B cell (primary cell): ENCODE results near the gene SCN7A. TPM values are rescaled to one million over a fixed set of nuclear protein-coding genes. Genes with fewer than 3 reads are reported as not detected.

Experiments
- ATAC-seq: fragments of 200-7000 bp; cut with Tn5 transposase; one replicate; pipeline ENCODE4 v1.10.0; 2021; ENCODE audit warnings: low read depth, mild to moderate bottlenecking, moderate number of reproducible peaks, moderate library complexity
- CTCF ChIA-PET: fragments of 350-600 bp; sonication (Branson Sonifier 250); formaldehyde crosslinking; loops from one replicate; lab custom pipeline; 2021; ENCODE audit warnings: antibody characterized with exemption, inconsistent platforms; lab: Charles Lee
- POLR2A ChIA-PET: fragments of 350-600 bp; sonication (Branson Sonifier 250); formaldehyde crosslinking; loops from one replicate; lab custom pipeline; 2021; ENCODE audit warnings: antibody characterized with exemption; lab: Charles Lee
- DNase-seq: peaks from one replicate; pipeline ENCODE4 v3.0.0; 2013
- H2AFZ ChIP-seq: 2 replicates; pipeline ENCODE4 v1.6.1; 2012; ENCODE audit warnings: mild to moderate bottlenecking, low read depth, low read length; ENCODE audit not compliant: insufficient read depth, poor library complexity, severe bottlenecking
- H3K27ac ChIP-seq, 2 donors: 1 replicate in 1 of 2; 2 replicates in 1 of 2; pipeline ENCODE4 v1.5.1; 2012 to 2013; ENCODE audit warnings: low read length in 2 of 2, mild to moderate bottlenecking in 2 of 2, moderate library complexity in 1 of 2
- H3K27me3 ChIP-seq, 4 experiments: fragments of 200-600 bp in 1 of 4; sonication (generic) in 1 of 4; replicated peaks in 1 of 4; 1 replicate in 2 of 4; 2 replicates in 2 of 4; pipeline versions ENCODE4 v1.6.1 to v1.7.0; 2013 to 2016; ENCODE audit warnings: low read length in 3 of 4, mild to moderate bottlenecking in 2 of 4, mixed read lengths in 1 of 4, moderate library complexity in 1 of 4; ENCODE audit not compliant: insufficient read depth in 4 of 4, control insufficient read depth in 3 of 4; ENCODE audit errors: control extremely low read depth in 1 of 4
- H3K36me3 ChIP-seq, 2 experiments: replicated peaks in 1 of 2; 1 replicate in 1 of 2; 2 replicates in 1 of 2; pipeline versions ENCODE4 v1.6.1 to v1.7.1; 2013; ENCODE audit warnings: low read length in 1 of 2; ENCODE audit not compliant: insufficient read depth in 2 of 2, control insufficient read depth in 1 of 2; ENCODE audit errors: control extremely low read depth in 1 of 2, extremely low read depth in 1 of 2
- H3K4me1 ChIP-seq, 2 donors: fragments of 200-600 bp in 1 of 2; sonication (generic) in 1 of 2; 1 replicate in 1 of 2; 2 replicates in 1 of 2; pipeline versions ENCODE4 v1.5.1 to v1.6.1; 2013 to 2017; ENCODE audit warnings: low read length in 2 of 2; ENCODE audit not compliant: control insufficient read depth in 2 of 2, insufficient read depth in 2 of 2
- H3K4me2 ChIP-seq: replicated peaks from 2 replicates; pipeline ENCODE3; 2012; ENCODE audit warnings: mild to moderate bottlenecking, low read depth, low read length; ENCODE audit not compliant: poor library complexity, severe bottlenecking
- H3K4me3 ChIP-seq, 5 experiments: fragments of 200-600 bp in 1 of 5; sonication (generic) in 1 of 5; 1 replicate in 3 of 5; 2 replicates in 2 of 5; pipeline versions ENCODE4 v1.5.1 to v1.7.0; 2011 to 2016; ENCODE audit warnings: low read length in 4 of 5, mild to moderate bottlenecking in 4 of 5, low read depth in 2 of 5, control low read depth in 1 of 5, moderate library complexity in 1 of 5; ENCODE audit not compliant: insufficient read depth in 1 of 5; ENCODE audit errors: control extremely low read depth in 1 of 5, extremely low read depth in 1 of 5
- H3K79me2 ChIP-seq: fragments of 200-600 bp; sonication (generic); one replicate; pipeline ENCODE4 v1.6.0; 2016; ENCODE audit warnings: low read length; ENCODE audit not compliant: control insufficient read depth, insufficient read depth
- H3K9ac ChIP-seq: fragments of 200-600 bp; sonication (generic); 2 replicates; pipeline ENCODE4 v1.6.1; 2017; ENCODE audit warnings: mild to moderate bottlenecking, low read length, moderate library complexity
- H3K9me3 ChIP-seq, 3 donors: one replicate each; pipeline versions ENCODE4 v1.6.1 to v1.7.1; 2013; ENCODE audit warnings: low read length in 2 of 3; ENCODE audit not compliant: control insufficient read depth in 2 of 3, insufficient read depth in 1 of 3; ENCODE audit errors: control extremely low read depth in 1 of 3
- H4K20me1 ChIP-seq: 2 replicates; pipeline ENCODE4 v1.6.0; 2012; ENCODE audit warnings: mild to moderate bottlenecking, low read length; ENCODE audit not compliant: insufficient read depth, control insufficient read depth, poor library complexity, severe bottlenecking
- H3K27ac Mint-ChIP-seq: one replicate; pipeline ENCODE4 v1.8.0; 2021; ENCODE audit warnings: mixed read lengths
- H3K27me3 Mint-ChIP-seq: one replicate; pipeline ENCODE4 v1.8.0; 2021; ENCODE audit warnings: mixed read lengths
- H3K4me1 Mint-ChIP-seq: one replicate; pipeline ENCODE4 v1.8.0; 2021; ENCODE audit warnings: mixed read lengths
- H3K4me3 Mint-ChIP-seq: one replicate; pipeline ENCODE4 v1.8.0; 2021; ENCODE audit warnings: mixed read lengths
- H3K9me3 Mint-ChIP-seq: one replicate; pipeline ENCODE4 v1.8.0; 2022; ENCODE audit warnings: mixed read lengths; ENCODE audit not compliant: insufficient read depth
- EZH2 ChIP-seq: IDR thresholded peaks from 2 replicates; pipeline ENCODE4 v1.6.1; 2012; ENCODE audit warnings: borderline replicate concordance, low read depth, mild to moderate bottlenecking, moderate library complexity, low read length; ENCODE audit not compliant: insufficient read depth, poor library complexity, severe bottlenecking
- WGBS: methylation state at CpG from one replicate; pipeline ENCODE4 v1.1.5; 2013; ENCODE audit warnings: missing lambda C conversion rate; ENCODE audit not compliant: insufficient coverage; 5-methylcytosine and 5-hydroxymethylcytosine counted together
- intact Hi-C: fragments of 100-400 bp; cut with micrococcal nuclease; formaldehyde crosslinking; loops from one replicate; pipeline ENCODE4 v1.10.0; 2022
- polyA plus RNA-seq: library from polyadenylated mRNA; depleted of rRNA; stranded (reverse); fragments of >200 nt; gene quantifications from 2 replicates; pipeline ENCODE4 v1.2.3, GENCODE V29; 2012
- total RNA-seq, 2 donors: library from RNA; stranded (reverse); fragments of 120-200 nt in 1 of 2; gene quantifications; 1 replicate in 1 of 2; 2 replicates in 1 of 2; pipeline versions ENCODE4 v1.2.3 to v1.2.4, GENCODE V29; 2013 to 2022
- TF ChIP-seq, protein P1 (sequence below): fragments of 200-600 bp; IDR thresholded peaks from one replicate; pipeline ENCODE4 v1.8.0; 2022; ENCODE audit warnings: antibody characterized with exemption, mild to moderate bottlenecking

The SCN7A gene
- total and polyA plus RNA-seq, 2 donors (not counting 1 experiment from before 2014, with no cell fraction given): not detected

- no peaks in the 10 kb centered on the region for H3K36me3 ChIP-seq
- H3K4me3 ChIP-seq: no peak overlapping the region
- H3K9ac ChIP-seq: no peak overlapping the region
- ATAC-seq: no peak
- Mint-ChIP-seq H3K4me1 (no peaks in the 10 kb centered on the region), H3K9me3 (no peaks in the 10 kb centered on the region), H3K27me3 (no peaks in the 10 kb centered on the region), H3K27ac (no peak overlapping the region), H3K4me3 (no peak overlapping the region)
- intact Hi-C loops: no loop called here
- no peak for TF ChIP-seq EZH2
- ChIA-PET POLR2A (no interaction called here), CTCF (interaction anchor here (0.7 kb wide), 1 partner anchor 780 kb away, joined by 3 read pairs; no protein-coding TSS in a partner anchor)
- H3K4me1 ChIP-seq: no peaks in the 10 kb centered on the region
- no peaks in the 10 kb centered on the region for H3K9me3 ChIP-seq
- no peak for DNase-seq
- no peak overlapping the region for H3K4me2 ChIP-seq
- no peak overlapping the region for H3K27ac ChIP-seq
- H3K27me3 ChIP-seq: no peaks in the 10 kb centered on the region
- H4K20me1 ChIP-seq: no peaks in the 10 kb centered on the region
- H2AFZ ChIP-seq: no peak overlapping the region
- no peaks in the 10 kb centered on the region for H3K79me2 ChIP-seq
Measured at GRCh38 chr2:166517533-166518061, 23.5 kb upstream of the SCN7A start.

GRCh38 chr2:166516712-166517303, 22.8 kb upstream of the SCN7A start:
- no peaks in the 10 kb centered on the region for H3K4me1 Mint-ChIP-seq
- ATAC-seq (no peak), DNase-seq (no peak)
- no peak overlapping the region for H3K4me2 ChIP-seq
- no peaks in the 10 kb centered on the region for H3K27me3 Mint-ChIP-seq
- no peak overlapping the region for H2AFZ ChIP-seq
- no CpG with 5 or more reads among the region's 2 CpGs for WGBS
- ChIA-PET POLR2A (no interaction called here), CTCF (interaction anchor here (1.1 kb wide), 1 partner anchor 8 kb away, joined by 5 read pairs; no protein-coding TSS in a partner anchor)
- H3K79me2 ChIP-seq: no peaks in the 10 kb centered on the region
- H3K27me3 ChIP-seq: no peaks in the 10 kb centered on the region
- H3K27ac ChIP-seq: no peak overlapping the region
- H3K27ac Mint-ChIP-seq: no peak overlapping the region
- H3K9me3 ChIP-seq: no peaks in the 10 kb centered on the region
- H3K9ac ChIP-seq: no peak overlapping the region
- H4K20me1 ChIP-seq: no peaks in the 10 kb centered on the region
- no peak overlapping the region for H3K4me3 Mint-ChIP-seq
- no peaks in the 10 kb centered on the region for H3K9me3 Mint-ChIP-seq
- no peaks in the 10 kb centered on the region for H3K4me1 ChIP-seq
- intact Hi-C loops: no loop called here
- TF ChIP-seq, protein P1, sequence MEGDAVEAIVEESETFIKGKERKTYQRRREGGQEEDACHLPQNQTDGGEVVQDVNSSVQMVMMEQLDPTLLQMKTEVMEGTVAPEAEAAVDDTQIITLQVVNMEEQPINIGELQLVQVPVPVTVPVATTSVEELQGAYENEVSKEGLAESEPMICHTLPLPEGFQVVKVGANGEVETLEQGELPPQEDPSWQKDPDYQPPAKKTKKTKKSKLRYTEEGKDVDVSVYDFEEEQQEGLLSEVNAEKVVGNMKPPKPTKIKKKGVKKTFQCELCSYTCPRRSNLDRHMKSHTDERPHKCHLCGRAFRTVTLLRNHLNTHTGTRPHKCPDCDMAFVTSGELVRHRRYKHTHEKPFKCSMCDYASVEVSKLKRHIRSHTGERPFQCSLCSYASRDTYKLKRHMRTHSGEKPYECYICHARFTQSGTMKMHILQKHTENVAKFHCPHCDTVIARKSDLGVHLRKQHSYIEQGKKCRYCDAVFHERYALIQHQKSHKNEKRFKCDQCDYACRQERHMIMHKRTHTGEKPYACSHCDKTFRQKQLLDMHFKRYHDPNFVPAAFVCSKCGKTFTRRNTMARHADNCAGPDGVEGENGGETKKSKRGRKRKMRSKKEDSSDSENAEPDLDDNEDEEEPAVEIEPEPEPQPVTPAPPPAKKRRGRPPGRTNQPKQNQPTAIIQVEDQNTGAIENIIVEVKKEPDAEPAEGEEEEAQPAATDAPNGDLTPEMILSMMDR: no peak
- TF ChIP-seq EZH2: no peak
- H3K4me3 ChIP-seq: no peak overlapping the region
- H3K36me3 ChIP-seq: no peaks in the 10 kb centered on the region
